ENCODE results near the gene TMEM53.
"Not testable (repeated sequence)": the region's sequence is repeated elsewhere in the genome, so short reads cannot be mapped to it uniquely, and the experiment has no call there.

TMEM53 gene

DNA sequence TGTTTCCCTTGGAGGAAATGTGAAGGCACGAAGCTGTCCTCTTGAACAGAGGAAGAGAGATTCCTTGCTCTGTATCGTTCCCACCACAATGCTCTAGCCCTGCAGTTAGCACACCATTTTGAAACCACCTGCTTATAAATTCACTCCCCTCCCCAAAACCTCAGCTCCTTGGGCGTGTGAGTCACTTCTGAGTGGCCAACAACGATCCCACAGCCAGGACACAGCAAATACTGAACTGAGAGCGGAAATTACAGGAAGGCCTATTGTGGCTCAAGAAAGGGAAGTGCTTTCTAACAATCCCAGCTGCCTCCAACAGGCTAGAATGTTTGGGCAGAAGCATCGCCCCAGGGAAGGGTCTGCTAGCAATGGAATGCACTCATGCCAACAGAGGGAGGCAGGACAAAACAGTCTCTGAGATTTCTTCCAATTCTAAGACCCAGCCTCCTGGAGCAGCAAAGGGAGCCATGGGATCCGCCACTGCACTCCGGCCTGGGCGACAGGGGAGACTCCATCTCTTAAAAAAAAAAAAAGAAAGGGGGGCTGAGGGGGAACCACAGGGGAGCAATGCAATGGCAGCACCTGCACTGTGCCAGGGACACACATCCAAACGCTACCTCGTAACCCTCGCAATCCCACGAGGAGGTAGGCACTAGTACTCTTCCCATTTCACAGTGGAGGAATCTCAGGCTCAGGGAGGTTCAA, 1.9 kb downstream of the TMEM53 start:
- no peak for DNase-seq (ENCODE audit: low read depth)

- no peak for DNase-seq (ENCODE audit: low read depth)
Observed at GRCh38 chr1:44670751-44671640, 3.3 kb downstream of the TMEM53 start.

- DNase-seq (ENCODE audit: low read depth), result not testable (repeated sequence)
Observed at GRCh38 chr1:44666719-44667118, 7.6 kb downstream of the TMEM53 start.

DNA sequence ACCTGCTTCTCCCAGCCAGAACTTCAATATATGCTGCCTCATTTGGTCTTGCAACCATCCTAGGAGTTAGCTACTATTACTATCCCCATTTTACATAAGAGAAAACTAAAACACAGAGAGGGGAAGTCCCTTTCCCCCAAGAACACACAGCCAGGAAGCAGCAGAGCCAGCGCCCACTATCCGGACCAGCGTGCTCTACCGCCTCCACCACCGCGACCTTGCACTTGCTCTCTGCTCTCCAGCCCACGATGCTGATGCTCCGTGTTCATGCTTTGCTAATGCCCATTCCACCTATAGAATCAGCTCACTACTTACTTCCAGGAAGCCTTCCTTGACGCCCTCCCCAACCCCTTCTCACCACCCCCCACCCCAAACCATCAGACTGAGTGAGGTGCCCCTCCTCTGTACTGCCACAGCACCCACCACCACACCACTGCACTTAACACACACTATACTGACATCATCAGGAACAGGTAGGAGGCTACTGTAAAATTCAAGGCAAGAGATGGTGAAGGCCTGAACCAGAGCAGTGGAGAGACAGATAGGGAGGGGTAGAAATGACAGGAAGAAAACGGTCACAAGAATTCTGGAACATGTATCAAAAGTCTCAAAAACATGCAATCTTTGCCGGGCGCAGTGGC, 9.4 kb downstream of the TMEM53 start:
- no peak for DNase-seq (ENCODE audit: low read depth)

DNA sequence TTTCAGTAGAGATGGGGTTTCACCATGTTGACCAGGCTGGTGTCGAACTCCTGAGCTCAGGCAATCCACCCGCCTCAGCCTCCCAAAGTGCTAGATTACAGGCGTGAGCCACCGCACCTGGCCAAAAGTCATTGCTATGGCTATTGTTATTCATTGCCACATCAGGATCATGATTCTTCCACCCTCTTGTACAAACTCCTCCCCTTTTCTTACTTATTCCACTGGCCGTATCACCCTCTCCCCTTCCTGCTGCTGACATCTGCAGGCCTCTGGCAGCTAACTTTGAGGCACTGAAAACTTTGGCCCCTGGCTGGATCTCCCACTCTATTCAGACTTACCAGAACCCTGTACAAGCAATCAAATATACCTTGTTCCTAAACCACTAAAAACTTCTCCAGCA, 10.9 kb downstream of the TMEM53 start:
- no peak for DNase-seq (ENCODE audit: low read depth)

DNA sequence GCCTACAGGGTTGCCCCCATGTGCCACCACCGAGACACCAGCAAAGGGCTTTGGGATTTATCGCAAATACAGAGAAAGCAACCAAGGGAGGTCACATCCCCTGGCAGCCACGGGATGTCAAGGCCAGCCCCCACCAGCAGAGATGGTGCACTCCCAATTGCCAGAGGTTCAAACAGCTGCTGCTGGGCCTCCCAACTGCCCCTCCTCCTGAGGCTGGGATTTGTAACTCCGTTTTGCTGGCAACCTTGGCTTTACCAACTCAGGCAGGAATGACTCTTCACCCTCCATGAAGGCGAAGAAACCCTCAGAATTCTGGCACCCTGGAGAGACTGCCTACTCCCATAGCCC, 11.6 kb downstream of the TMEM53 start:
- DNase-seq (ENCODE audit: low read depth), result no peak

GRCh38 chr1:44661781-44662682, 12.2 kb downstream of the TMEM53 start:
- DNase-seq (ENCODE audit: low read depth), result no peak

DNA sequence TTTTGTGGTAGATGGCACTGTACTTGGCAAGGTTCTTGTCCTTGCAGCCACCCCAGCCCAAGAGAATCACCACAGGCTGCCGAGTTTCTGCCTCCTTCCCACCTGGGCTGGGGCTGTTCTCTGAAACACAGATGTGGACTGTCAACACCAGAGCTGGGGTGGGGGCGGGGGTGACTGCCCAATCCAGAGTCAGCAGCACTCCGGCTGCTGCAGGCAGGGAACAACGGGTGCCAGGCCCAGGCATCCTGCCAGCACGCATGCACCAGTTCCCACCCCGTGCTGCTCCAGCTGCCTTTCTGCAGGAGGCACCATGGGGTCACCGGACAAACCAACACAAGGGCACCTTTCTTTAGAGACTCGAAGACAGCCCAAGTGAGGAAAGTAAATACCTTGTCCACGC, 14.1 kb downstream of the TMEM53 start:
- DNase-seq (ENCODE audit: low read depth), result no peak

DNA sequence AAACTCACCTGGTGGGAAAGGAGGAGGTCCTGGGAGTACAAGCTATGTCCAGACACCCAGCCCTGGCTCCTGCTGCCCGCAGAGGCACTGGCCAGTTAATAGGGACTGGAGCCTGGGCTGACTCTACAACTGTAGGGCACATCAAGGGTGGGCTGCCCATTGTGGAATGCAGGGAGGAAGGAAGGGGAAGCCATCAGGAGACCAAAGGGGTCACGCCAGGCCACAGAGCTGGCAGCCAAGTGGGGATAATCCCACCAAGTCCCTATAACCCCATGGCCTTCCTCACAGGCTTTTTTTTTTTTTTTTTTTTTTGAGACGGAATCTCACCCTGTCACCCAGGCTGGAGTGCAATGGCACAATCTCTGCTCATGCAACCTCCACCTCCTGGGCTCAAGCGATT, 14.7 kb downstream of the TMEM53 start:
- no peak for DNase-seq (ENCODE audit: low read depth)

DNA sequence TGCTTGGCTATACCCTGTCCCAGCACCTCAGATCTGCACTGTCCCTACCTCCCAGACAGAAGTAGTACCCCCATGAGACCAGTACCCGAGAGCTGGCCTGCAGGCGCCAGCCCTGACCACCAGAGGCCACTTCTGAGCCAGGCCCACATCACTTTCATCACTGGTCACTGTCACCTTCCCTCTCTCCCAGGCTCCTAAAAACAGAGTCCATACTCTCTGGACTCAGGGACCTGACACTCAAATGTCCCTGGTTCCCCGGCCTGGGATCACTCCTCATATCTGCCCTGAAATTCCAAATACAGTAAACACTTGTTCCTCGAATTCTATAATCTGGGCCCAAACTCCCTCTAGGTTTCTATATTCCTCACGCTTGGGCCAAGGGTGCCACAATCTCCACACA, 18.7 kb downstream of the TMEM53 start:
- DNase-seq (ENCODE audit: low read depth), result no peak

DNA sequence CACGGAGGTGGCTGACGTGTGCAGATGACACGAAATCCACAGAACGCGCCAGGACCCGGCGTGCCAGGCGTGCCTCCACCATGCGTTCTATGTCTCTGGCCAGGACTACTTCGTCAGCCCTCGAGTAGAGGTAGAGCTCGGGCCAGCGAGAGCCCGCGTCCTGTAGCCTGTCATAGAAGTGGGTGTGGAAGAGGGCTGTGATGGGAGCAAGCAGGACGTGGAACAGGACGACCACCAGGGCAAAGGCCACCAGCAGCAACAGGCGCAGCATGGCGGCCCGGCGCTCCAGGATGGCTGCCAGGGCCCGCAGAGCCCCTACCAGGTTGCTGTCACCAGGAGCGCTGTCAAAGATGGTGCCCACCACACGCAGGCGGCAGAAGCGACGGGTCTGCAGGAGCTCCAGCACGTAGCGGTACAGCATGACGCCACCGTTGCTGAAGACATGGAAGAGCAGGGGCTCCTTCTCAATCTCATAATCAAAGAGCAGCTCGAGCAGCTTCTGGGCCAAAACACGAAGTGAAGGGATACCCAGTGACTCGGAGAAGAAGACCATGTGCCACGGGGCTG, 19.6 kb downstream of the TMEM53 start:
- no peak for DNase-seq (ENCODE audit: low read depth)

GRCh38 chr1:44653107-44653964, 20.9 kb downstream of the TMEM53 start:
- no peak for DNase-seq (ENCODE audit: low read depth)

DNA sequence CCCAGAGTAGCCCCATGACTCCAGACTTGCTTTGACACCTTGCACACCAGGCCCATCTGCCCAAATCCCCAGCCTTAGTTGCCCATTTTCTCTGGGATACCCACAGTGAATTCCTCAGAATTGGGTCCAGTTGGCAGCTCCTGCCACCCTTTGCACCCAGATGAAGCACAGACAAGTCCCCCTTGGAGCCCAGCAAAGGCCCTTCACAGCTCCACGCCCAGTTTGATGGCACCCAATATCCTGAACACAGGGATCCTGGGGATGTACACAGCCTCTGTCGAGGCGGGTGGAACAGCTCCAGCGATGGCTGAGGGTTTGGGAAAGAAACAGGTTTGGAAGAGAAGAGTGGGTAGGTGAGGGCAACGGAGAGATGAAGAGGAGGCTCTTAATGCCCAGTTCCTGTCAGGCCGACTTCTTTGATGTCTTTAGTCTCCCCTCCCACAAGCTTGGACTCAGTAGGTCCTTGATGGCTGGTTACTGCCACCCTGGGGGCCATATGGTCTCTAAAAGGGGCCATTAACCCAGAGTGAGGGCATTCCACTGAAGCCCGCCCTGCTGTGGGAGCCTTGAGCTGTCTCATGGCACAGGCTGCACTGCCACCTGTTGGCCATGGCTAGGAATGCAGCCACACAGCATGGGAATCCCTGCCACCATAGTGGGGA, 21.7 kb downstream of the TMEM53 start:
- no peak for DNase-seq (ENCODE audit: low read depth)

GRCh38 chr1:44651069-44651468, 23.2 kb downstream of the TMEM53 start:
- DNase-seq (ENCODE audit: low read depth), result no peak

DNA sequence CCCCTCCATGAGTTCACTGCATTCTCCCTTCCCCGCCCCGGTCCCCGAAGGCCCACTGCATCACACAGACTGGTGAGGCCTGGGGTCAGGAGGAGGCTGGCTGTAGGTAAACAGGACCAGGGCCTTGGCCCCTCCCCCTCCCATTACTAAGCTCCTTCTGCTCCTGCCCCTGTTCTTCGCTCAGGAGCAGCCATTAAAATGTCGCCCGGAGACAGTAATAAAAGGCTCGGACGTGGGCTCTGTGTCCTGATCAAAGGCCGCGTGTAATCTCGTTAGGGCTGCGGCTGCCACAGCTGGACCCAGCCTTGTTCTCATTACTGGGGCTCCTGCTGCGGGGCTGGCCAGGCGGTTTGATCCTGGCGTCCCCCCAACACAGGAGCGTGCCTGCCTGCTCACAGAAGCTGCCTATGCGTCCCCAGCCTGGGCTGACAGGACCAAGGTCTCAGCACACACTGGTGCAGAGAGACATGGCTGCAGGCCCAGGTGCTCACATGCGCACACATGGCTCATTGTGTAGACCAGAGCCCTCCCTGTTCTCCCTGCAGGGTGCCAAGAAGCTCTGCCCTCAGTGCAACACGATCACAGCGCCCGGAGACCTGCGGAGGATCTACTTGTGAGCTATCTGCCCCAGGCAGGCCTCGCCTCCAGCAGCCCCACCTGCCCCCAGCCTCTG, 24.0 kb downstream of the TMEM53 start:
- no peak for DNase-seq (ENCODE audit: low read depth)

DNA sequence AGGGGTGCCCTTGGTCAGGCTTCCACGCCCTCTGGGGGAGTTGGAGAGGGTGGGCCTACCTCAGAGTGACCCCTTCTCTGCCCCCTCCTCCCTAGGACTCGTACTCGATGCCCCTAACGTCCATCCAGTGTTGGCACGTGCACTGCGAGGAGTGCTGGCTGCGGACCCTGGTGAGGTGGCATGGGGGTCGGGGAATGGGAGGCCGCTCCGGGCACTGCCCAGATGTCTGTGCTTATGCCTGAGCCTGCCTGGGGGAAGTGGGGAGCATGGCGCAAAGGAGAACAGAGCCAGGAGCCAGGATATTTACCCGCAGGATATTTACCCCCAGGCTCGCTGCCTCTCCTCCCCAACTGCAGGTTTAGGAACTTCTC, 24.5 kb downstream of the TMEM53 start:
- no peak for DNase-seq (ENCODE audit: low read depth)

GRCh38 chr1:44648529-44649250, 25.6 kb downstream of the TMEM53 start:
- DNase-seq (ENCODE audit: low read depth), result no peak

DNA sequence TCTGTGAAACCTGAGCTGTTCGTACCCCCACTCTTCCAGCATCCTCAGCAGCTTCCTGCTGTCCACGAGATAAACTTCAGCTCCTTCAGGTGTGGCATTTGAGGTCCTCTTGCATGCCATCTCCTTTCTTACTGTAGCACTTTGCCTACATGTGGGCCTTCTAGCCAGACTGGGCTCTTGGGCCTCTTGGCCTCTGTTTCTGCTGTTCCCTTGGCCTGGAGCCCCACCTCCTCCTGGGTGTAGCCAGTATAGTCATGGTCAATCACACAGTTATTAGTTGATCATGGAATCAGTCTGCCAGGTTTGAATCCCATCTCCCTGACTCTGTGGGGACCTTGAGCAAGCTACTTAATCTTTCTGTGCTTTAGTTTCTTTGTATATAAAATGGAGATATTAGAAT, 26.4 kb downstream of the TMEM53 start:
- DNase-seq (ENCODE audit: low read depth), result no peak
